ENCODE results near the gene SETD2.

DNA sequence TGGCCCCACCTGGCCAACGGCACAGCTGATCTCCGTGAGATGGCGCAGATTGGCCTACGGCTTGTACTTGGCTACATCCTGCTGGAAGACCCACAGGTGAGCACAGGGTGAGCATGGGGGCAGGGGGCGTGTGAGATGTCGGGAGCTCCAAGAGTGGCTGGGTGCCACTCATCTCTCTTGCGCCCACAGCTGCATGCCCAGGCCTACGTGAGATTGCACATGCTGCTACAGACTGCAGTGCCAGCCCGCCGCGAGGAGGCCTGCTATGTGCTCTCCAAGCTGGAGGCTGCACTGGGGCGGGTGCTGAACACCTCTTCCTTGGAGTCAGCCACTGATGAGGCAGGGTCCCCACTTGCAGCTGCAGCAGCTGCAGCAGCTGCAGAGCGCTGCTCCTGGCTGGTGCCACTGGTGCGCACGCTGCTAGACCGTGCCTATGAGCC, 162.2 kb downstream of the SETD2 start:
- no peak for TF ChIP-seq TAF1 (IDR thresholded peaks at IDR 0.05; ENCODE audit: borderline replicate concordance, low read depth, low read length)
- no peak for TF ChIP-seq POLR2AphosphoS5 (IDR thresholded peaks at IDR 0.05; ENCODE audit: low read depth, low read length)
- no peak for TF ChIP-seq POLR2A (IDR thresholded peaks at IDR 0.05; ENCODE audit: low read depth, low read length)

Data from GM12892 (cell line).